Measurements from ENCODE around the gene PUS7L.

Gene PUS7L

DNA sequence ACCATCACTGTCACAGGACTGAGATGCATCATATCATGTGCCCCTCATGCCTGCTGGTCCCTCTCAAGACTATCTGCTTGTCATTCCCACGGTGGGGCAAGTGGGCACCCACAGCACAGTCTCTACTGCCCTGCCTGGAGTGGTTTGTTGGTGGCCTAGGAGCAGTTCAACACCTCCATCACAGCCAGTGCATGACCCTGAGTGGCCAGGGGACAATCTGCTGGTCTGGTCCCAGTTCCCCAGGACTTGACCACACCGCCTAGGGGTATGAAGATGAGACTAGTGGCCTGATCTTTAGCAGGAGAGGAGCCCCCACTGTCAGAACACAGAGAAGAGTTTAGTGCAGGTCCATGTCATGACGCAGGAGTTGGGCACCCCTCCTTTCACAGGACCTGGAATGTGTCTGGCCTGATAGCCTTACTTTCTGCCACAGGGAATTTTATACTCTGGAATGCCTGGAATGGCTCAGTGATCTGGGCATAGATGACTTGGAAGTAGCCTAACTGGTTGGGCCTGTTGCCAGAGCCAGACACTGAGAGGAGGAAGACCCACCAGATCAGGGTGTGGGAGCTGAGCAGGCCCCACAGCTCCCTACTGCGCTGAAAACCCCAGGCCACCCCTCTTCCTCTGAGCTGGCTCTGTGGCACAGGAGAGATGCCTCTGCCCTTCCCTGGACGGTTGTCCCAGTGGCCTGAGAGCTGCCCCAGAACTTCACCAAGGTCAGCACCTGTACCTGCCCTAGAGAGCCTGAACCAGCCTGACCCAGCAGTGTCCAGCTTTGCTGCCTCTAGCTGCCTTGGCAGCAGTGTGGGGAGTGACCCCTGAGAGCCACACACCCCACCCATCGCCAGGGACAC is 83.3 kb downstream of the PUS7L start:
- FAIRE-seq (no peak), DNase-seq (ENCODE audit: low spot score) (no peak)

GRCh38 chr12:43669373-43669772 is 89.2 kb downstream of the PUS7L start:
- no peak for DNase-seq (ENCODE audit: low spot score)
- FAIRE-seq, result no peak
